Heart left ventricle (tissue), 13 donors: ENCODE measurements around the gene MARCO.

Experiments
- POLR2A ChIP-seq, 2 donors: fragments of 450-650 bp; IDR thresholded peaks; one replicate each; pipeline ENCODE4 v1.6.1; 2017; ENCODE audit warnings: antibody characterized with exemption in 2 of 2, mild to moderate bottlenecking in 2 of 2, moderate library complexity in 2 of 2
- TF ChIP-seq, protein P1 (sequence below), 12 donors: fragments of 200-600 bp; sonication (generic) in 4 of 12; IDR thresholded peaks; one replicate each; pipeline versions ENCODE4 v1.5.0 to v1.8.0; 2018 to 2022; ENCODE audit warnings: antibody characterized with exemption in 12 of 12, mild to moderate bottlenecking in 5 of 12
- donor health status: ischemic (EF 13 %, LVEDD 7.1; RV severe dilation, severe dysfunction).
- donor health status: DM: no; HTN: yes; CAD: no.
- donor health status: DM: no; HTN: no; CAD: no.
- donor health status: ischemic (EF 25% LVEDD 6.9; RV normal size, moderate dysfunction).
- donor health status: ischemic (EF 25% LVEDD 5.7; RV mildly dilated, moderate dysfunction).
- donor health status: ischemic (EF 35%, LVEDD 5.7; RV mildly dilated, moderate dysfunction).
- donor health status: nonischemic (EF 11% LVEDD 7.7; RV severe dilation, severe dysfunction).
- donor health status: DM: yes; HTN: yes; CAD: no.
- donor health status: PGD.
- donor health status: ischemic (EF 29% LVEDD 5.4; RV normal size, mild dysfunction).
- donor health status: nonischemic (EF 23%, LVEDD 6.1; RV moderate dilation, normal function).

DNA sequence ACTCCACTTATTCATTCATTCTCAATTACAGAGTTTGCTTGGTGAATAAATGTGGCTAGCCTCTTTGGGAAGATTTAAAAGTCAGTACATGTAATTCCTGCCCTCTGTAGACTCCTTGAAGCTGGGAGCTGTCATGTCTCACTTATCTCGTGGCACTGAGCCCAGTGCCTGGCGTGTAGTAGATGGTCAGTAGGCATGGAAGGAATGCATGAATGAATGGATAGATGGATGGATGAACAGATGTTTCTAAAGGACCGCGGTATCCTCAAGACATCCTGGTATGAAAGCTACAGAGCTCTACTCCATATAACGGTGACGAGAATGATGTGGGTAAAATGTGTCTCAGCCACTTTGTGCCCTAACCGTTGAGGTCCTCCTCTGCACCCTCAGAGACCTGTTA, 83.0 kb downstream of the MARCO start:
- TF ChIP-seq, protein P1, sequence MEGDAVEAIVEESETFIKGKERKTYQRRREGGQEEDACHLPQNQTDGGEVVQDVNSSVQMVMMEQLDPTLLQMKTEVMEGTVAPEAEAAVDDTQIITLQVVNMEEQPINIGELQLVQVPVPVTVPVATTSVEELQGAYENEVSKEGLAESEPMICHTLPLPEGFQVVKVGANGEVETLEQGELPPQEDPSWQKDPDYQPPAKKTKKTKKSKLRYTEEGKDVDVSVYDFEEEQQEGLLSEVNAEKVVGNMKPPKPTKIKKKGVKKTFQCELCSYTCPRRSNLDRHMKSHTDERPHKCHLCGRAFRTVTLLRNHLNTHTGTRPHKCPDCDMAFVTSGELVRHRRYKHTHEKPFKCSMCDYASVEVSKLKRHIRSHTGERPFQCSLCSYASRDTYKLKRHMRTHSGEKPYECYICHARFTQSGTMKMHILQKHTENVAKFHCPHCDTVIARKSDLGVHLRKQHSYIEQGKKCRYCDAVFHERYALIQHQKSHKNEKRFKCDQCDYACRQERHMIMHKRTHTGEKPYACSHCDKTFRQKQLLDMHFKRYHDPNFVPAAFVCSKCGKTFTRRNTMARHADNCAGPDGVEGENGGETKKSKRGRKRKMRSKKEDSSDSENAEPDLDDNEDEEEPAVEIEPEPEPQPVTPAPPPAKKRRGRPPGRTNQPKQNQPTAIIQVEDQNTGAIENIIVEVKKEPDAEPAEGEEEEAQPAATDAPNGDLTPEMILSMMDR (IDR thresholded peaks at IDR 0.05): no peak
- no peak for TF ChIP-seq POLR2A (IDR thresholded peaks at IDR 0.05)
